ENCODE results near the gene DDAH2. TPM values are rescaled to one million over a fixed set of nuclear protein-coding genes. Genes with fewer than 3 reads are reported as not detected.

DDAH2 gene
- total RNA-seq, 2 experiments from 2014 or later, result 4.6 to 4.9 TPM

- ChIA-PET CTCF (interaction anchor here (0.8 to 5.5 kb wide), 6 partner anchors 9 to 92 kb away, joined by 3 to 46 read pairs (median 3); partner anchors contain the start of genes DDAH2, HSPA1B and VARS1), POLR2A (interaction anchor here (0.6 to 2.1 kb wide), 7 partner anchors 29 to 1100 kb away, joined by 3 to 6 read pairs (median 4); partner anchors contain the start of genes ABHD16A, BAG6, HSPA1B and LSM2)
Measured at GRCh38 chr6:31737315-31737990, 8.4 kb upstream of the DDAH2 start.

- ChIA-PET CTCF (interaction anchor here (0.7 to 5.5 kb wide), 5 partner anchors 8 to 93 kb away, joined by 3 to 46 read pairs (median 3); partner anchors contain the start of genes DDAH2 and VARS1), POLR2A (interaction anchor here (0.6 to 2.1 kb wide), 3 partner anchors 30 to 1101 kb away, joined by 4 to 6 read pairs (median 5); partner anchors contain the start of gene HSPA1B)
Measured at GRCh38 chr6:31736768-31737314, 7.7 kb upstream of the DDAH2 start.

DNA sequence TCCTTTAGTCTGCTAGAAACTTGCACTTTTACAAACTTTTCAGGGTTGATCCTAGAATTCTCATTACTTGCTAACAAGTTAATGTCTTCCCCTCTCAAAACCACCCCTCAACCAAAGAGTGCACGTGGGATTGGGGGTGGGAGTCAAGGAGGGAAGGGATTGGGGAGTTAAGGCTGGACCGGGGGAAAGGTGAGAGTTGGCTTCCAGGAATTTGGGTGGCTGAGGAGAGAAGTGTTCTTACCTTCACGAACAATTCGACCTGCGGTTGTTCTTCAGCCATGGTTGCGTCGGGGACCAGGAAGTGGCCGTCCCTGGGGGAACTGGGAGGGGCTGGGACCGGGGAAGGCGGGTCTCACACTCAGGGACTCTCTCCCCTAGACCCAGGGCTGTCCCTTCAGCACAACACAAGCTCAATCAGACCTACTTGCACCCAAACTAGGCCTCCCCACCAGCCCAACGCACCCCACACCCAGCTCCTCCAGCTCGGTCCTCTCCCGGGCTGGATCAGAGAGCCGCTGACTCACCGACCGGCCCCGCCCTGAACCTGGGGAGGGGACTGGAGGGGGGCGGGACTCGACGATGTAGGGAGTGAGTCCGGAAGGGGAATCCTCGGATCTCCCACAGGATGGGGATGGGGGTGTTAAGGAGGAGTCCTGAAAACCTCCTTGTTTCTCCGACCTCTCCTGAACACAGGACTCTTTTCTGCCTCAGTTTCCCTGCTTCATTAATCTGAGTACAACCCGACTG lies 7.1 kb upstream of the DDAH2 start, which contains the start of gene CLIC1:
TSS of gene CLIC1 (minus strand) at position 510 of the 747 bp plus-strand sequence. CDS start at position 280, 230 bp downstream.
- POLR2A ChIA-PET, result interaction anchor here (0.5 kb wide), 1 partner anchor 72 kb away, joined by 3 read pairs; the partner anchor contains the start of gene GPANK1
- CTCF ChIA-PET, result interaction anchor here (0.6 to 3.2 kb wide), 7 partner anchors 33 to 759 kb away, joined by 3 to 23 read pairs (median 3); partner anchors contain the start of gene VARS1

- POLR2A ChIA-PET, result interaction anchor here (0.6 to 0.7 kb wide), 5 partner anchors 13 to 210 kb away, joined by 3 to 5 read pairs (median 4); partner anchors contain the start of genes HSPA1A, HSPA1B and HSPA1L
- CTCF ChIA-PET, result interaction anchor here (0.7 to 2.8 kb wide), 5 partner anchors 13 to 1542 kb away, joined by 3 to 9 read pairs (median 3); partner anchors contain the start of gene B3GALT4
Measured at GRCh38 chr6:31734821-31735406, 5.8 kb upstream of the DDAH2 start.

GRCh38 chr6:31734247-31734820 lies 5.2 kb upstream of the DDAH2 start:
- POLR2A ChIA-PET, result no interaction called here

GRCh38 chr6:31733734-31734133 lies 4.6 kb upstream of the DDAH2 start:
- POLR2A ChIA-PET, result no interaction called here
- CTCF ChIA-PET, result interaction anchor here (2.6 to 2.8 kb wide), 2 partner anchors 36 to 40 kb away, joined by 8 to 9 read pairs; no protein-coding TSS in a partner anchor

More at GRCh38 chr6:31734247-31734820, 5.2 kb upstream of the DDAH2 start:
- CTCF ChIA-PET, result interaction anchor here (1.0 to 2.8 kb wide), 3 partner anchors 13 to 40 kb away, joined by 3 to 9 read pairs (median 8); no protein-coding TSS in a partner anchor

GRCh38 chr6:31732029-31732428 lies 2.9 kb upstream of the DDAH2 start:
- POLR2A ChIA-PET, result no interaction called here
- CTCF ChIA-PET, result interaction anchor here (1.6 kb wide), 1 partner anchor 64 kb away, joined by 4 read pairs; the partner anchor contains the start of gene VARS1

GRCh38 chr6:31730631-31731086 lies 1.6 kb upstream of the DDAH2 start:
- ChIA-PET CTCF (interaction anchor here (0.7 to 5.1 kb wide), 7 partner anchors 9 to 77 kb away, joined by 3 to 46 read pairs (median 7); partner anchors contain the start of genes LSM2, LY6G6D and MSH5), POLR2A (interaction anchor here (1.1 to 2.0 kb wide), 3 partner anchors 8 to 85 kb away, joined by 3 to 7 read pairs (median 5); partner anchors contain the start of genes HSPA1A, HSPA1L and MSH5)

- ChIA-PET POLR2A (interaction anchor here (1.1 to 2.0 kb wide), 3 partner anchors 8 to 85 kb away, joined by 3 to 7 read pairs (median 5); partner anchors contain the start of genes HSPA1A, HSPA1L and MSH5), CTCF (interaction anchor here (0.7 to 5.1 kb wide), 17 partner anchors 9 to 181 kb away, joined by 3 to 46 read pairs (median 4); partner anchors contain the start of genes C6orf47, HSPA1B, LSM2 and LY6G5C)
Measured at GRCh38 chr6:31729979-31730630, 1.0 kb upstream of the DDAH2 start.

GRCh38 chr6:31729515-31729978 lies 448 bp upstream of the DDAH2 start:
- CTCF ChIA-PET, result interaction anchor here (0.7 to 5.1 kb wide), 16 partner anchors 10 to 182 kb away, joined by 3 to 46 read pairs (median 4); partner anchors contain the start of genes C6orf47, HSPA1B, LSM2 and LY6G5C
- POLR2A ChIA-PET, result interaction anchor here (1.1 to 2.0 kb wide), 3 partner anchors 9 to 86 kb away, joined by 3 to 7 read pairs (median 5); partner anchors contain the start of genes HSPA1A, HSPA1L and MSH5

GRCh38 chr6:31727717-31728671 lies 1.1 kb downstream of the DDAH2 start:
- POLR2A ChIA-PET, result no interaction called here
- CTCF ChIA-PET, result interaction anchor here (0.6 to 5.1 kb wide), 9 partner anchors 12 to 108 kb away, joined by 3 to 46 read pairs (median 5); partner anchors contain the start of genes LY6G5C, MSH5 and VARS1

DNA sequence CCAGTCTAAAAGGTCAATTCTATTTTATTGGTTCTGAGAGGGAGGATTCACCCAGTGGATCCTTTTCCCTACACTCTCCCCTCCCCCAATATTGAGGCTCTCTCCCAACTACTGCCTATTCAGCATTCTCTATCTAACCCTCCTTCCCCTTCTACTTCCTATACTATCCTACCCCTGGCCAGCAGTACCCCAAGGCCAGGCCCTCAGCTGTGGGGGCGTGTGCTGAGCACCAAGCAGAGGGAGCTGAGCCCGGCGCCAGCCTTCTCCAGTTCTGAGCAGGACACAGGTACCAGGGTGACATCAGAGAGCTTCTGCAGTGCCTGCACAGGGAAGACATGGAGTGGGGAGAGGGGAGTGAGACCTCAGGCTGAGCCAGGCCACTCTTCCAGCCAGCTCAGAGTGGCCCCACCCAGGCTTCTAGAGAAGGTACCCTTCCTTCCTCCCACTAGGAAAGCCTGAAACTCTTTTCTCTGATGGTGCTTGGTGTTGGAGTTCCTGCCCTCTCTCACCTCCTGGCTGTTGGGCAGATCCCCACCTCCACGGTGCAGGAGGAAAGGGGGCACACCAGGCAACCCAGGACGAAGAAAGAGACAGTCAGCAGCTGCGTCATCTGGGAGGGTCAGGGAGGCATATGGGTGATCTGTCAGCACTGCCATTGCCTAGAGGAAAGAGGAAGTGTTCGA lies 1.9 kb downstream of the DDAH2 start:
- POLR2A ChIA-PET, result no interaction called here
- CTCF ChIA-PET, result interaction anchor here (0.6 to 5.1 kb wide), 4 partner anchors 12 to 69 kb away, joined by 3 to 46 read pairs (median 12); partner anchors contain the start of genes MSH5 and VARS1

- POLR2A ChIA-PET, result interaction anchor here (0.5 to 0.6 kb wide), 2 partner anchors 13 to 79 kb away, joined by 3 read pairs; no protein-coding TSS in a partner anchor
- CTCF ChIA-PET, result interaction anchor here (0.7 kb wide), 1 partner anchor 65 kb away, joined by 4 read pairs; no protein-coding TSS in a partner anchor
Measured at GRCh38 chr6:31725502-31726350, 3.4 kb downstream of the DDAH2 start.

All from activated CD8-positive, alpha-beta memory T cell treated with anti-CD3 and anti-CD28 coated beads for 36 hours (primary cell).